HFFc6 (cell line): ENCODE data around the gene APMAP. TPM values are rescaled to one million over a fixed set of nuclear protein-coding genes. Genes with fewer than 3 reads are reported as not detected.

Source experiments
- DNase-seq: peaks from one replicate; pipeline ENCODE4 v3.0.0-alpha.2; 2018
- H3K27ac Mint-ChIP-seq: 2 replicates; pipeline ENCODE4 v1.8.0; 2020; ENCODE audit warnings: mild to moderate bottlenecking, mixed read lengths
- H3K27me3 Mint-ChIP-seq: 2 replicates; pipeline ENCODE4 v1.8.0; 2021; ENCODE audit warnings: mild to moderate bottlenecking, moderate library complexity, mixed read lengths; ENCODE audit not compliant: insufficient read depth
- H3K36me3 Mint-ChIP-seq: 2 replicates; pipeline ENCODE4 v1.8.0; 2021; ENCODE audit warnings: low read depth, mixed read lengths
- H3K4me1 Mint-ChIP-seq: 2 replicates; pipeline ENCODE4 v1.8.0; 2020; ENCODE audit warnings: low read depth, mixed read lengths
- H3K4me3 Mint-ChIP-seq: 2 replicates; pipeline ENCODE4 v1.8.0; 2020; ENCODE audit warnings: mild to moderate bottlenecking, moderate library complexity, mixed read lengths
- H3K9me3 Mint-ChIP-seq: 2 replicates; pipeline ENCODE4 v1.8.0; 2020; ENCODE audit warnings: mild to moderate bottlenecking, mixed read lengths
- total RNA-seq, 6 experiments: library from RNA; stranded (reverse); fragmentation: NEBNext Ultra II Directional; extraction: Animal tissue kit (Norgen Biotek cat#: 25700); gene quantifications; 2 replicates in 1 of 6; 3 replicates in 5 of 6; pipeline ENCODE4 v1.2.3, GENCODE V29; 2021
- TF ChIP-seq, protein P1 (sequence below): fragments of 200-600 bp; sonication (generic); IDR thresholded peaks from 2 replicates; pipeline ENCODE4 v1.5.0; 2021; ENCODE audit warnings: antibody characterized with exemption, mild to moderate bottlenecking

APMAP gene
- total RNA-seq, 6 experiments from 2014 or later: 119 to 137 (median 129) TPM

DNA sequence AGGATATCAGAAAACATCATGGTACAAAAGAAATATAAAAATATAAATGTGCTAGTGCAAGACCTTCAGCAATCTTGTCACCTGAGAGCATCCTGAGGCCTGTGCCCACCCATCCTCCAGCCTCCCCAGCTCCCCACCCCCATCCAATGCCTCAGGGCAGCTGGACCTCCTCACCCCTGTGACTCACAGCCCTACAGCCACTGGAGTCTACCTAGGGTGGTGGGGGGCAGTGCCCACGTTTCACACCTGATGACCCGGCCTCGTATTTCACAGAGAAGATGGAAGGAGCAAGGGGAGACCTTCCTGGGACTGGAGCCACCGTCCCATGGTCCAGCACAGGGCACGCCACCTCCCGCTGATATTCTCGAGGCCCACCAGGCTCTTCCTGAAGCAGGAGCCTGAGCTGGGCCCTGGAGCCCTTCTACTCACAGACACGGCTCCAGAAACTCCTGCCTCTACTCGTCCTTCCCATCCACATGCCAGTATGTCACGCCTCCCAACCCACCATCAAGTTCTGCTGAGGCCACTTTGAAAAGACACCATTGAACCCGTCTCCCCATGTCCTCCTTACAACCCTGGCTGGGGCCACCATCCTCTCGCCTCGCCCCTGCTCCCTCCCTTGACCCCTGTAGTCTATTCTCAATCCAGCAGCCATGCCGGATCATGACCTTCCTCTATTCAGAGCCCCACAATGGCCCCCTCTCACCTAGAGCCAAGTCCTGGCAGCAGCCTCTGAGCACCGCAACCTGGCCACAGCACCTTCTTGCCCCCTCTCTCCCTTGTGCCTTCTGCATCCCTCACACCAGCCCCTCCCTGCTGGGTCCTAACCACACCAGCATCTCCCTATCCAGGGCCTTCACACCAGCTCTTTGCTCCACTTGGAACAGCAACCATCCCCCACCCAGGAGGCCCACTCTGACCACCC is 13.3 kb downstream of the APMAP start:
- H3K9me3 Mint-ChIP-seq: peaks cover 26% of the 10 kb centered on the region
- no peak overlapping the region for H3K4me3 Mint-ChIP-seq
- no peaks in the 10 kb centered on the region; the same call in 1 of the 2 replicates for H3K27me3 Mint-ChIP-seq
- peaks cover 86% of the 10 kb centered on the region for H3K36me3 Mint-ChIP-seq
- peaks cover 11% of the 10 kb centered on the region for H3K4me1 Mint-ChIP-seq
- TF ChIP-seq, protein P1, sequence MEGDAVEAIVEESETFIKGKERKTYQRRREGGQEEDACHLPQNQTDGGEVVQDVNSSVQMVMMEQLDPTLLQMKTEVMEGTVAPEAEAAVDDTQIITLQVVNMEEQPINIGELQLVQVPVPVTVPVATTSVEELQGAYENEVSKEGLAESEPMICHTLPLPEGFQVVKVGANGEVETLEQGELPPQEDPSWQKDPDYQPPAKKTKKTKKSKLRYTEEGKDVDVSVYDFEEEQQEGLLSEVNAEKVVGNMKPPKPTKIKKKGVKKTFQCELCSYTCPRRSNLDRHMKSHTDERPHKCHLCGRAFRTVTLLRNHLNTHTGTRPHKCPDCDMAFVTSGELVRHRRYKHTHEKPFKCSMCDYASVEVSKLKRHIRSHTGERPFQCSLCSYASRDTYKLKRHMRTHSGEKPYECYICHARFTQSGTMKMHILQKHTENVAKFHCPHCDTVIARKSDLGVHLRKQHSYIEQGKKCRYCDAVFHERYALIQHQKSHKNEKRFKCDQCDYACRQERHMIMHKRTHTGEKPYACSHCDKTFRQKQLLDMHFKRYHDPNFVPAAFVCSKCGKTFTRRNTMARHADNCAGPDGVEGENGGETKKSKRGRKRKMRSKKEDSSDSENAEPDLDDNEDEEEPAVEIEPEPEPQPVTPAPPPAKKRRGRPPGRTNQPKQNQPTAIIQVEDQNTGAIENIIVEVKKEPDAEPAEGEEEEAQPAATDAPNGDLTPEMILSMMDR: no peak
- H3K27ac Mint-ChIP-seq: no peak overlapping the region
- no peak for DNase-seq

DNA sequence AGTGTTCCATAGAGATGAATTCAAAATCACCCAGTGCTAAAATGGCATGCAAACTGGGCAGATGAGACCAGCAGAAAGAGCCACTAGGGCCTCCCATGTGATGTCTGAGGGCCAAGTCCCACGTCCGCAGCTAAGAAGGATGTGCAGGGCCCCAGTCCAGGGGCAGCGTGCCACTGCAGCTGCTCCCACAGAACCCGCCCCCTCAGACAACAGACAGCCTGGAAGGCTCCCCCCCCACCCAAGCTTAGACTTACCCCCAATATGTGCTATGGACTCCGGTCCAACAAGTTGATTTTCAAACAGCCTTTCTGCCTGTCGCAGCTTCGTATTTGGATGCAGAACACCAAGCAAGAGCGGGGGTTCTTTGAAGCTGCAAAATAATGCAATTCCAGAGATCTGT is 14.0 kb downstream of the APMAP start:
- no peak overlapping the region for H3K27ac Mint-ChIP-seq
- TF ChIP-seq, protein P1: no peak
- peaks cover 11% of the 10 kb centered on the region for H3K4me1 Mint-ChIP-seq
- no peaks in the 10 kb centered on the region; the same call in 1 of the 2 replicates for H3K27me3 Mint-ChIP-seq
- peaks cover 94% of the 10 kb centered on the region for H3K36me3 Mint-ChIP-seq
- H3K9me3 Mint-ChIP-seq: peaks cover 26% of the 10 kb centered on the region
- H3K4me3 Mint-ChIP-seq: no peak overlapping the region
- DNase-seq: no peak

- H3K9me3 Mint-ChIP-seq: peaks cover 26% of the 10 kb centered on the region
- H3K4me3 Mint-ChIP-seq: no peak overlapping the region
- peaks cover 92% of the 10 kb centered on the region for H3K36me3 Mint-ChIP-seq
- no peak overlapping the region for H3K27ac Mint-ChIP-seq
- DNase-seq: no peak
- peaks cover 11% of the 10 kb centered on the region for H3K4me1 Mint-ChIP-seq
- H3K27me3 Mint-ChIP-seq: no peaks in the 10 kb centered on the region; the same call in 1 of the 2 replicates
- TF ChIP-seq, protein P1: no peak
Observed at GRCh38 chr20:24977797-24978196, 14.8 kb downstream of the APMAP start.

GRCh38 chr20:24977336-24977735 is 15.2 kb downstream of the APMAP start:
- no peak overlapping the region for H3K4me3 Mint-ChIP-seq
- H3K36me3 Mint-ChIP-seq: peaks cover 87% of the 10 kb centered on the region
- peaks cover 26% of the 10 kb centered on the region for H3K9me3 Mint-ChIP-seq
- H3K4me1 Mint-ChIP-seq: peaks cover 11% of the 10 kb centered on the region
- DNase-seq: no peak
- TF ChIP-seq, protein P1: no peak
- H3K27ac Mint-ChIP-seq: no peak overlapping the region
- no peaks in the 10 kb centered on the region; the same call in 1 of the 2 replicates for H3K27me3 Mint-ChIP-seq

DNA sequence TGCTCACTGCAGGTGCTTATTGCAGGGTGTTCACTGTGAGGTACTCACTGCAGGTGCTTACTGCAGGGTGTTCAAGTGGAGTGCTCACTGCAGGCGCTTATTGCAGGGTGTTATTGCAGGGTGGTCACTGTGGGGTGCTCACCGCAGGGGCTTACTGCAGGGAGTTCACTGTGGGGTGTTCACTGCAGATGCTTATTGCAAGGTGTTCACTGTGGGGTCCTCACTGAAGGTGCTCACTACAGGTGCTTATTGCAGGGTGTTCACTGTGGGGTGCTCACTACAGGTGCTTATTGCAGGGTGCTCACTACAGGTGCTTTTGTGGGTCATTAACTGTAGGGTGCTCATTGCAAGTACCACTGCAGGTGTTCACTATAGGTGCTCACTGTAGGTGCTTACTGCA is 20.2 kb downstream of the APMAP start:
- no peak overlapping the region for H3K4me3 Mint-ChIP-seq

More for the DNA sequence above, 20.2 kb downstream of the APMAP start:
- Mint-ChIP-seq H3K27me3 (no peaks in the 10 kb centered on the region), H3K27ac (no peak overlapping the region), H3K36me3 (peaks cover 55% of the 10 kb centered on the region), H3K4me1 (peaks cover 6% of the 10 kb centered on the region), H3K9me3 (peaks cover 8% of the 10 kb centered on the region)
- TF ChIP-seq, protein P1: no peak
- DNase-seq: no peak
